K562 (cell line): ENCODE measurements around the gene FGF9. TPM values are rescaled to one million over a fixed set of nuclear protein-coding genes. Genes with fewer than 3 reads are reported as not detected.

Experiments
- ATAC-seq: fragments of 200-7000 bp; cut with Tn5 transposase; 3 replicates; pipeline ENCODE4 v1.9.1; 2020; ENCODE audit warnings: moderate library complexity
- BruUV-seq: library from RNA; stranded (reverse); fragments of 400-500 nt; replicated peaks from 2 replicates; lab custom pipeline; 2021; lab: Mats Ljungman, UMichigan
- CTCF ChIA-PET: fragments of 300-600 bp; formaldehyde crosslinking; extraction: SDS; loops from one replicate; lab custom pipeline; 2021; ENCODE audit warnings: low intra/inter-chr PET ratio; lab: Yijun Ruan, JAX
- POLR2A ChIA-PET: fragments of 300-600, 350-650 bp; sonication (Branson Sonifier 250); formaldehyde crosslinking; extraction: SDS; loops from one replicate; lab custom pipeline; 2021; ENCODE audit warnings: antibody characterized with exemption, inconsistent platforms; lab: Yijun Ruan, JAX
- DNase-seq, 4 experiments: peaks; one replicate each; pipeline versions ENCODE4 v3.0.0 to v3.0.0-alpha.2; 2011 to 2018; ENCODE audit warnings: low spot score in 3 of 4, mixed read lengths in 3 of 4; ENCODE audit errors: extremely low read depth in 1 of 4
- FAIRE-seq: peaks from 2 replicates; lab custom pipeline; 2011; peaks lifted over from hg19 to GRCh38; lab: Jason Lieb, UNC
- H2AFZ ChIP-seq: 2 replicates; pipeline ENCODE4 v1.6.0; 2011; ENCODE audit warnings: low read depth, low read length, control low read depth, inconsistent platforms
- H3K27ac ChIP-seq: fragments of 200-600 bp; 3 replicates; pipeline ENCODE4 v1.8.0; 2011; ENCODE audit warnings: low read depth, mild to moderate bottlenecking, control low read depth, inconsistent platforms, low read length, moderate library complexity, mixed read lengths; ENCODE audit errors: extremely low read depth
- H3K27me3 ChIP-seq, 2 experiments: fragments of 300-600 bp in 1 of 2; 2 replicates in 1 of 2; 3 replicates in 1 of 2; pipeline versions ENCODE4 v1.6.0 to v1.8.0; 2011; ENCODE audit warnings: inconsistent platforms in 2 of 2, low read length in 2 of 2, mild to moderate bottlenecking in 1 of 2, mixed read lengths in 1 of 2, moderate library complexity in 1 of 2; ENCODE audit not compliant: control insufficient read depth in 2 of 2, insufficient read depth in 2 of 2
- H3K36me3 ChIP-seq: fragments of 300-600 bp; 3 replicates; pipeline ENCODE4 v1.8.0; 2011; ENCODE audit warnings: mild to moderate bottlenecking, low read length, inconsistent platforms; ENCODE audit not compliant: control insufficient read depth, insufficient read depth
- H3K4me1 ChIP-seq, 2 experiments: fragments of 200-600 bp in 1 of 2; replicated peaks in 1 of 2; 2 replicates in 1 of 2; 3 replicates in 1 of 2; pipeline versions ENCODE4 v1.5.1 to v1.8.0; 2011; ENCODE audit warnings: inconsistent platforms in 2 of 2, low read length in 2 of 2, mild to moderate bottlenecking in 1 of 2, mixed read lengths in 1 of 2, moderate library complexity in 1 of 2; ENCODE audit not compliant: control insufficient read depth in 2 of 2, insufficient read depth in 2 of 2
- H3K4me2 ChIP-seq: 2 replicates; pipeline ENCODE4 v1.6.1; 2011; ENCODE audit warnings: low read length, control low read depth, inconsistent platforms, mixed read lengths; ENCODE audit not compliant: insufficient read depth
- H3K4me3 ChIP-seq: fragments of 200-600 bp; sonication (generic), shearing (Covaris generic); 2 replicates; pipeline ENCODE4 v1.5.1; 2016; ENCODE audit warnings: control low read depth, inconsistent platforms
- H3K79me2 ChIP-seq: fragments of 200-600 bp; 3 replicates; pipeline ENCODE4 v1.8.0; 2011; ENCODE audit warnings: low read length, inconsistent platforms; ENCODE audit not compliant: control insufficient read depth, insufficient read depth
- H3K9ac ChIP-seq, 2 experiments: 2 replicates each; pipeline versions ENCODE4 v1.6.0 to v1.6.1; 2011; ENCODE audit warnings: low read depth in 2 of 2, low read length in 2 of 2, control low read depth in 1 of 2, inconsistent platforms in 1 of 2, mild to moderate bottlenecking in 1 of 2, mixed read lengths in 1 of 2; ENCODE audit not compliant: insufficient read depth in 1 of 2
- H3K9me1 ChIP-seq: one replicate; pipeline ENCODE4 v1.6.0; 2011; ENCODE audit warnings: inconsistent platforms, mild to moderate bottlenecking, low read length, moderate library complexity; ENCODE audit not compliant: control insufficient read depth, insufficient read depth
- H3K9me3 ChIP-seq: replicated peaks from 2 replicates; pipeline ENCODE4 v1.5.1; 2011; ENCODE audit warnings: low read depth, low read length, inconsistent platforms; ENCODE audit not compliant: control insufficient read depth, insufficient read depth
- H4K20me1 ChIP-seq: replicated peaks from 2 replicates; pipeline ENCODE4 v1.6.1; 2011; ENCODE audit warnings: low read length, inconsistent platforms, mixed read lengths; ENCODE audit not compliant: control insufficient read depth, insufficient read depth
- GABPB1 ChIP-seq: sonication (generic); formaldehyde crosslinking; IDR thresholded peaks from 2 replicates; pipeline ENCODE4 v1.8.0; 2022; ENCODE audit warnings: mild to moderate bottlenecking, missing genetic modification reagents
- HDAC2 ChIP-seq: fragments of 450-650 bp; IDR thresholded peaks from 2 replicates; pipeline ENCODE4 v1.6.1; 2016; ENCODE audit warnings: mild to moderate bottlenecking
- RFX7 ChIP-seq: fragments of 250-450 bp; sonication (Bioruptor Pico); IDR thresholded peaks from 2 replicates; pipeline ENCODE4 v1.5.1; 2021; ENCODE audit warnings: mild to moderate bottlenecking
- STAT6 ChIP-seq: sonication (generic); formaldehyde crosslinking; IDR thresholded peaks from 2 replicates; pipeline ENCODE4 v1.8.1; 2023; ENCODE audit warnings: mild to moderate bottlenecking, missing genetic modification reagents
- ZBED1 ChIP-seq: IDR thresholded peaks from 2 replicates; pipeline ENCODE4 v1.6.1; 2014
- WGBS: fragments of 100-300 bp; shearing (Covaris generic); methylation state at CpG from one replicate; pipeline ENCODE4 v1.1.6; 2016; ENCODE audit warnings: low coverage, mixed read lengths; ENCODE audit not compliant: insufficient coverage; ENCODE audit errors: missing lambda C conversion rate; 5-methylcytosine and 5-hydroxymethylcytosine counted together
- in situ Hi-C: fragments of 300-500 bp; cut with MboI; formaldehyde crosslinking; loops from 4 replicates; pipeline ENCODE4 v1.15.0; 2018; ENCODE audit warnings: inconsistent platforms, mixed read lengths
- intact Hi-C: fragments of 100-400 bp; cut with micrococcal nuclease; formaldehyde crosslinking; loops from 2 replicates; pipeline ENCODE4 v1.14.2; 2022
- polyA plus RNA-seq, 8 experiments: library from polyadenylated mRNA; depleted of rRNA in 4 of 8; stranded (reverse) in 5 of 8; unstranded in 3 of 8; fragments of >200 nt; fragmentation: Nextera tagmentation in 2 of 8; fragmentation: Illumina TruSeq in 1 of 8; extraction: Ambion mirVana in 2 of 8; extraction: Trizol in 1 of 8; gene quantifications; 2 replicates each; pipeline versions ENCODE4 v1.2.1 to v1.2.3, GENCODE V29; 2011 to 2014; ENCODE audit warnings: inconsistent platforms in 1 of 8, missing spikeins in 1 of 8
- total RNA-seq, 7 experiments: library from RNA; depleted of rRNA in 6 of 7; stranded (reverse); fragments of >200 nt in 6 of 7; fragmentation: Illumina TruSeq in 2 of 7; extraction: Trizol in 2 of 7; gene quantifications; 2 replicates each; pipeline versions ENCODE4 v1.2.1 to v1.2.3, GENCODE V29; 2011 to 2021; ENCODE audit warnings: low replicate concordance in 1 of 7

The FGF9 gene
- total and polyA plus RNA-seq, 9 of the 15 experiments (the other 6 are each of a cell fraction or from before 2014, with no cell fraction given), result not detected

GRCh38 chr13:21671620-21672286 lies 880 bp downstream of the FGF9 start (continued):
- TF ChIP-seq STAT6 (CRISPR knock-in tag), result no peak
- no peak for TF ChIP-seq GABPB1 (CRISPR knock-in tag)

- H3K4me3 ChIP-seq, result no peak overlapping the region
- in situ Hi-C loops, result no loop called here
- DNase-seq, result no peak
- no peak overlapping the region for H3K27ac ChIP-seq
- WGBS, result 0% methylated on average over 4 of the region's 4 CpGs
- no TSS peak for BruUV-seq
- H3K27me3 ChIP-seq, result peaks cover 29 to 55% of the 10 kb centered on the region in 2 experiments; a peak in 4 of 5 replicates
- POLR2A ChIA-PET, result no interaction called here
- no peak for ATAC-seq
- H3K9ac ChIP-seq, result no peak overlapping the region
- no peaks in the 10 kb centered on the region for H3K9me3 ChIP-seq
- H3K79me2 ChIP-seq, result no peaks in the 10 kb centered on the region
- no peak overlapping the region for H2AFZ ChIP-seq
- intact Hi-C loops, result no loop called here
- no peak for FAIRE-seq
- H3K4me1 ChIP-seq, result peaks cover 2 to 42% of the 10 kb centered on the region in 2 experiments; a peak in 3 of 5 replicates
- H3K36me3 ChIP-seq, result no peaks in the 10 kb centered on the region
- H4K20me1 ChIP-seq, result no peaks in the 10 kb centered on the region
- CTCF ChIA-PET, result no interaction called here
- TF ChIP-seq HDAC2, result no peak
- no peak for TF ChIP-seq ZBED1
- no peak for TF ChIP-seq RFX7 (CRISPR knock-in tag)
- H3K9me1 ChIP-seq, result no peaks in the 10 kb centered on the region
- no peak overlapping the region for H3K4me2 ChIP-seq
Observed at GRCh38 chr13:21672287-21672680, 1.4 kb downstream of the FGF9 start.
